Stomach smooth muscle (tissue), 2 donors: ENCODE measurements around the gene KRTAP3-2.

ENCODE experiments used
- H3K27ac ChIP-seq: one replicate; pipeline ENCODE4 v1.7.0; 2013; ENCODE audit warnings: mild to moderate bottlenecking, low read length, inconsistent platforms
- H3K27me3 ChIP-seq, 2 donors: one replicate each; pipeline ENCODE4 v1.7.0; 2013; ENCODE audit warnings: low read length in 2 of 2; ENCODE audit not compliant: insufficient read depth in 2 of 2, control insufficient read depth in 1 of 2
- H3K36me3 ChIP-seq, 2 donors: one replicate each; pipeline ENCODE4 v1.7.0; 2013; ENCODE audit warnings: low read length in 2 of 2; ENCODE audit not compliant: control insufficient read depth in 2 of 2, insufficient read depth in 2 of 2
- H3K4me1 ChIP-seq: one replicate; pipeline ENCODE4 v1.7.0; 2013; ENCODE audit warnings: low read length; ENCODE audit not compliant: control insufficient read depth, insufficient read depth
- H3K4me3 ChIP-seq, 2 donors: one replicate each; pipeline ENCODE4 v1.7.0; 2013; ENCODE audit warnings: low read length in 2 of 2
- H3K9ac ChIP-seq, 2 donors: one replicate each; pipeline ENCODE4 v1.7.0; 2013; ENCODE audit warnings: low read length in 2 of 2, mild to moderate bottlenecking in 1 of 2
- H3K9me3 ChIP-seq, 2 donors: one replicate each; pipeline ENCODE4 v1.7.0; 2013; ENCODE audit warnings: low read length in 2 of 2; ENCODE audit not compliant: control insufficient read depth in 2 of 2
- donor health status: healthy.
- donor health status: Pancreatic carcinoma.

The KRTAP3-2 gene

DNA sequence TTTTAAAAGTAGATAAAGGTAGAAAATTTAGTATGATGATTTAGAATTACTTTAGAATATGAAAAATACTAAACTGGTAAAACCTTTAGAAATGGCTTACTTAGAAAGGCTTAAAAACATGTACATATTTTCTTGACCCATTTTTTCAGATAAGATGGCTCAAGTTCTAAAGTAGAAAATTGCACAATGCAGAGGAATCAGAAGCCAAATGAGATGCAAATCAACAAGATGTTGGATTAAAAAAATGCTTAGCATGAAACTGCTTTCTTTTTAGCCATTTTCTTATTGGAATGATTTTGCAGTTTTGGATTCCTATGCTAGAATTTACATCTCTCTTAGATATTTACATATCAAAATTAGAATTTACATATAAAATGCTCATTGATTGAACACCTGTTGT, 10.7 kb upstream of the KRTAP3-2 start:
- H3K36me3 ChIP-seq, result no peaks in the 10 kb centered on the region
- no peaks in the 10 kb centered on the region for H3K4me1 ChIP-seq
- H3K27me3 ChIP-seq, result no peaks in the 10 kb centered on the region
- H3K9ac ChIP-seq, result no peak overlapping the region
- no peak overlapping the region for H3K27ac ChIP-seq
- H3K4me3 ChIP-seq, result no peak overlapping the region
- no peaks in the 10 kb centered on the region for H3K9me3 ChIP-seq

DNA sequence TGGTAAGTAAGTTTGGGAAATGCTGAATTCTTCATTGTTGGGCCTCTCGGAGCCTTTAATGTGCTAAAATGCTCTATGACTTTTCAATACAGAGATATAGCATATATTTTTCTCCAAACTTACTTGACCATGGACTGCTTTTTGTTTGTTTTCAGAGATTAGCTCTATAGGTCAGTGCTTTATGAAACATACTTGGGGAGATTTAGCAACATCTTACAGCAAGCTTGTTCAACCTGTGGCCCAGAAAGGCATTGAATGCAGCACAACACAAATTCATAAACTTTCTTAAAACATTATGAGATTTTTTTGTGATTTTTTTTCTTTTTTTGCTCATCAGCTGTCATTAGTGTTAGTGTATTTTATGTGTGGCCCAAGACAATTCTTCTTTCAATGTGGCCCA, 10.2 kb upstream of the KRTAP3-2 start:
- H3K9me3 ChIP-seq, result no peaks in the 10 kb centered on the region
- H3K4me1 ChIP-seq, result no peaks in the 10 kb centered on the region
- no peaks in the 10 kb centered on the region for H3K36me3 ChIP-seq
- no peak overlapping the region for H3K27ac ChIP-seq
- no peaks in the 10 kb centered on the region for H3K27me3 ChIP-seq
- H3K9ac ChIP-seq, result no peak overlapping the region
- no peak overlapping the region for H3K4me3 ChIP-seq

DNA sequence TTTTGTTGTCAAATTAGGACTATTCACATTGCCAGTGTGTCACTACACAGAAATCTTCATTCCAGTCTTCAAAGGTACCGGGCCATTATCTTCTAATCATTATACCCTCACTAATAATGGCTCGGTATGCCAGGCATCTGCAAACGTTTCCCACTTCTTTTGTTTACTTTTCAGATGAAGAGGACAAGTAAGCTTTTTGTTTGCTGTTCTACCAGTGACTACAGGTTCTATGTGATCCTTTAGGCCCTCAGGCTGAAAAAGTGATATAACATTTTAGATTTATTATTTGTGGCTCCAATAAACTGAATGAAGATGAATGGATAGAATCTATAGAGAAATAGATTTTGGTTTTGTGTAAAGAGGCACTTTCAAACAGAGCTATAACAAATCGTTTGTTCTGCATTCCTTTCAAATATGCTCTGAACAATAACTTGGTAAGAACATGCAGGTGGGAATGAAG, 9.6 kb upstream of the KRTAP3-2 start:
- no peaks in the 10 kb centered on the region for H3K27me3 ChIP-seq
- no peaks in the 10 kb centered on the region for H3K4me1 ChIP-seq

DNA sequence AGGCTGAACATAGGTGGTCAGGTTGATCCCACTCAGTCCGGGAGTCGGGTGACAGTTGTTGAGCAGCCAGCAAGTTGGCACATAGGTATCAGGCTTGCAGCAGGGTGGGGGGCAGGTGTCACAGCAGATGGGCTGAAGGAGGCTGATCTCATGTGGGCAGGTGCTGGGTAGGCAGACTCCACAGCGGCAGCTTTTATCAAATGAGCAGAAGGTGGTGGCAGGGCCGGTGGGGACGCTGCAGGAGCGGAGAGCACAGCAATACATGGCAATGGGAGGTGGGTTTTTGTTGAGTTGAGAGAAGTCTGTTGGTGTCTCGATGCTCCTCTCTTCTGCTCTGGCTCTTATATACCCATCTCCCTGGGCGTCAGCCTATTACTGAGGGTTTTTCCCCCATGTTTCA, 9.1 kb upstream of the KRTAP3-2 start, which contains the start of gene KRTAP3-1:
TSS of gene KRTAP3-1 (minus strand) at position 318 of the 400 bp plus-strand sequence. CDS start at position 264, 54 bp downstream.
- H3K9ac ChIP-seq, result no peak within 1 kb of the TSS
- no peak within 1 kb of the TSS for H3K27ac ChIP-seq
- H3K36me3 ChIP-seq, result no peaks in the 10 kb centered on the region

More for the DNA sequence above, 9.6 kb upstream of the KRTAP3-2 start:
- H3K9ac ChIP-seq, result no peak overlapping the region
- no peaks in the 10 kb centered on the region for H3K9me3 ChIP-seq
- no peak overlapping the region for H3K27ac ChIP-seq
- H3K36me3 ChIP-seq, result no peaks in the 10 kb centered on the region
- H3K4me3 ChIP-seq, result no peak overlapping the region

DNA sequence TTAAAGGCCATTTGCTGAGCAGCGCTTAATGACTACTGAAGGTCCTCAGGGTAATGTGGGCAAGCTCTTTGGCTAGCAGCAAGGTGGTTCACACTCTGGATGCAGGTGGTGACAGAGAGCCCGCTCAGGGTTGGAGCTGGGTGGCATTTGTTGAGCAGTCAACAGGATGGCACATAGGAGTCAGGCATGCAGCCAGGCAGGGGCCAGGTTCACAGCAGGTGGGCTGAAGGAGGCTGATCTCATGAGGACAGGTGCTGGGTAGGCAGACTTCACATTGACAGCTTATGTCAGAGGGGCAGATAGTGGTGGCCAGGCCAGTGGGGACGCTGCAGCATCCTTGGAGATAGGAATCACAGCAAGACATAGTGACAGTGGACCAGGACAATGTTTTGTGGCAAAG, 4.7 kb upstream of the KRTAP3-2 start:
- no peak overlapping the region for H3K27ac ChIP-seq
- no peaks in the 10 kb centered on the region for H3K36me3 ChIP-seq
- H3K27me3 ChIP-seq, result no peaks in the 10 kb centered on the region
- no peaks in the 10 kb centered on the region for H3K9me3 ChIP-seq
- H3K4me1 ChIP-seq, result no peaks in the 10 kb centered on the region
- no peak overlapping the region for H3K9ac ChIP-seq
- no peak overlapping the region for H3K4me3 ChIP-seq

More for the DNA sequence above, 9.1 kb upstream of the KRTAP3-2 start, which contains the start of gene KRTAP3-1:
- no peaks in the 10 kb centered on the region for H3K27me3 ChIP-seq
- H3K4me3 ChIP-seq, result no peak within 1 kb of the TSS
- no peaks in the 10 kb centered on the region for H3K4me1 ChIP-seq
- H3K9me3 ChIP-seq, result no peaks in the 10 kb centered on the region

DNA sequence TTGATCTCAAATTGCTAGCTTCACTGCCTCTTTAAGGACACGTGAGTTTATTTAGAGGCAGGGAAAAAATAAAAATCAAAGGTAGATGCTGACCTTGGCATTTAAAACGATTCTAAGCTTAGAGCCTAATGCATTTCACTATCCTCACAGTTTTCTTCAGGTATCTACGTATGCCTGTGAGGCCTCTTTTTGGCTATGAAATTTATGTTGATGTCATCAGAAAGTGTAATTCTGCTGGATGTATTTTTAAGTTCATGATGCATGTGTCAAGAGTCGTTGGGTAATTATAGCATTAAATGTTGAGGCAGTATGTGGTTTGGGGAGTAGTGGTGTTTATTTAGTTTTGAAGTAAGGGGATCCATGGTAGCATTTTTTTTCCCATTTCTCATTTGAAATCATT, 4.2 kb upstream of the KRTAP3-2 start:
- H3K36me3 ChIP-seq, result no peaks in the 10 kb centered on the region
- H3K9me3 ChIP-seq, result no peaks in the 10 kb centered on the region
- no peak overlapping the region for H3K9ac ChIP-seq
- H3K27me3 ChIP-seq, result no peaks in the 10 kb centered on the region
- H3K27ac ChIP-seq, result no peak overlapping the region
- H3K4me1 ChIP-seq, result no peaks in the 10 kb centered on the region
- no peak overlapping the region for H3K4me3 ChIP-seq

DNA sequence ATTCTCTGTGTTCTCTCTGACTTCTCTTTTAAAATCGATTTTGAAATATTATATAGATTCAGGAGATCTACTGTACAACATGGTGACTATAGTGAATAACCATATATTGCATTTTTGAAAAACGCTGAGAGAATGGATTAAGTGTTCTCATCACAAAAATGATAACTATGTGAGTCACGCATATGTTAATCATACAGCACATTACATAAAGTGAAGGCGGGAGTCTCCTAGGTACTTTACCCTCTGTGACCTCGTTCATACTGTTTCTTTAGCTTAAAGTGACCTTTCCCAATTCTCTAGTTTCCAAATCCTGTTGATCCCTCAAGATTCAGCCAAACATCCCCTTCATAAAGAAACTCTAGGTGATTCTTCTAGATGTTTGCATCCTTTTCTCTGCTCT, 3.1 kb upstream of the KRTAP3-2 start:
- no peaks in the 10 kb centered on the region for H3K9me3 ChIP-seq
- H3K4me3 ChIP-seq, result no peak overlapping the region
- H3K4me1 ChIP-seq, result no peaks in the 10 kb centered on the region
- H3K27ac ChIP-seq, result no peak overlapping the region
- no peaks in the 10 kb centered on the region for H3K27me3 ChIP-seq
- no peak overlapping the region for H3K9ac ChIP-seq
- no peaks in the 10 kb centered on the region for H3K36me3 ChIP-seq

DNA sequence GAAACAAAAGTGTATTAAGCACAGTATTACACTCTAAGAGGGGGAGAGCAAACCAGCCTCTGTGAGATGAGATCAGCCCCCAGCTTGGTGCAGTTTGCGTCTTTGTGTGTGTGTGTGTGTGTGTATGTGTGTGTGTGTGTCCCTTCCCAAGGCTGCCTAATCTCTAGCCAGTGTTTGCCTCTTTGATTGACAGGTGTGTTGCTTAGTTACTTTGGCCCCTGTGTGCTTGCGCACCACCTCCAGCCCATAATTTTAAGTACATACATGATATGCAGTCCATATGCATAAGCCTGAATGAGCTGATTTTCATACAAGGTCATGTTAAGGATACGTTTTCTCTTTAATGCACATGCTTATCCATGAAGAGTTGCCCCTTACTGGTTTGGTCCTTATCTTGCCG, 2.1 kb upstream of the KRTAP3-2 start:
- no peaks in the 10 kb centered on the region for H3K9me3 ChIP-seq
- no peak overlapping the region for H3K4me3 ChIP-seq
- no peaks in the 10 kb centered on the region for H3K27me3 ChIP-seq
- H3K36me3 ChIP-seq, result no peaks in the 10 kb centered on the region
- no peak overlapping the region for H3K9ac ChIP-seq
- no peaks in the 10 kb centered on the region for H3K4me1 ChIP-seq
- no peak overlapping the region for H3K27ac ChIP-seq

DNA sequence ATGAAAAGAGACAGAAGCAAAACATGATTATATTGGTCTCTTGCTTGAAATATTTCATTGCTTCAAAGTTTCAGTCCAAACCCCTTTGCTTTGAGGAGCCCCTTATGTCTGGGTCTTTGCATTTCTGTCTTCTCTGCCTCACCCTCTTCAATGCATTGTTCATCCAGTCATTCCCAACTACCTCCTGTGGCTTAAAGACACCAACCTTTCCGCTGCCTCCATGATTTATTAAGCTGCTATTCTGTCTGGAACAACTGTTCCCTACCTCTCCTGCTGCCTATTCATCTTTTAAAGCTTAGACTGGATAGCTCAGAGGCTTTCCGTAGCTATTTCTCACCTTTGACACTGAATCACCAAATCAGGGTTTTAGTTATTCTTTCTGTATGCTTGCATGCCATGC, 2.3 kb downstream of the KRTAP3-2 start:
- Histone ChIP-seq H3K4me3 (no peak overlapping the region), H3K9me3 (peaks cover 0 to 3% of the 10 kb centered on the region in 2 donors), H3K36me3 (no peaks in the 10 kb centered on the region), H3K27me3 (no peaks in the 10 kb centered on the region), H3K9ac (no peak overlapping the region), H3K27ac (no peak overlapping the region), H3K4me1 (no peaks in the 10 kb centered on the region)

DNA sequence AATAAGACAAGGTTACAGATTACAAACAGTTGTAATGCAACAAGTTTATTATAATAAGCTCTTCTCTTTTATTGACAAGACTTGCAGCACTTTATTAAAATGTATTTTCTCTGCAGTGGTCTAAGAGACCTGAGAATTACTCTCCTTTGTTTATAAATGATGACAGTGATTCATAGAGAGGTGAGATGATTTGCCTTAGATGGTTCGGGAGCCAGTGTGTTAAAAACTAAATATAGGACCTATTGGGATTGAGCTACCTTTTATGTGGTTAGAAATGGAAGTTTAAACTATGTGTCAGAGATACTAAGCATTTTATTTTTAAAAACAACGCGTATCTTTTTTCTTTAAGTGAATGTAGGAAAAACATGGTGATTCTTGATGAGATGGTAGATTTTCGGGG, 2.9 kb downstream of the KRTAP3-2 start:
- Histone ChIP-seq H3K36me3 (no peaks in the 10 kb centered on the region), H3K4me3 (no peak overlapping the region), H3K27me3 (no peaks in the 10 kb centered on the region), H3K9ac (no peak overlapping the region), H3K9me3 (peaks cover 0 to 3% of the 10 kb centered on the region in 2 donors), H3K27ac (no peak overlapping the region), H3K4me1 (no peaks in the 10 kb centered on the region)

DNA sequence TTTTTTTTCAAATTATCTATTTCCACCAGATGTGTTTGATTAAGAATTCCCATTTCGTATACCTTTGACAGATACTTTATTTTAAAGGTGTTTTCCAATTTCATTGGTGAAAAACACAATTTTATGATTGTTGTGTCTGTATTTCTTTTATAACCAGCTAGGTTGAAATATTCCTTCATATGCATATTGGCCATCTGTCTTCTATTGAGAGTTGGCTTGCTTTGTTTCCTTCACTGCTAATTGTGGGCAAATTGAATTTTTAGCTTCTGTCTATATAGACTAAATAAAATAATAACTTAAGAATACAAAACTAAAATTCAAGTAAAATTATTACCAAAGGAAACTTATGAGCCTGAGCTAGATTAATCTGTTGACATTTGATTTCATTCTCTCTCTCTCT, 4.6 kb downstream of the KRTAP3-2 start:
- no peak overlapping the region for H3K9ac ChIP-seq
- no peaks in the 10 kb centered on the region for H3K36me3 ChIP-seq
- no peak overlapping the region for H3K4me3 ChIP-seq
- no peaks in the 10 kb centered on the region for H3K27me3 ChIP-seq
- no peaks in the 10 kb centered on the region for H3K4me1 ChIP-seq
- H3K27ac ChIP-seq, result no peak overlapping the region
- H3K9me3 ChIP-seq, result peaks cover 0 to 3% of the 10 kb centered on the region in 2 donors
